ENCODE results near the gene PRKCG. TPM values are rescaled to one million over a fixed set of nuclear protein-coding genes. Genes with fewer than 3 reads are reported as not detected.
"Not testable (repeated sequence)": the region's sequence is repeated elsewhere in the genome, so short reads cannot be mapped to it uniquely, and the experiment has no call there.

Gene PRKCG
- total RNA-seq, 1 donor from 2014 or later, result not detected

GRCh38 chr19:53936029-53936428 is 54.0 kb downstream of the PRKCG start:
- Histone ChIP-seq H3K36me3 (ENCODE audit: control insufficient read depth in 3 of 3, insufficient read depth in 3 of 3, low read length in 3 of 3) (no peaks in the 10 kb centered on the region), H3K4me1 (ENCODE audit: control insufficient read depth in 3 of 3, insufficient read depth in 3 of 3, low read length in 3 of 3) (no peaks in the 10 kb centered on the region), H3K9me3 (ENCODE audit: control insufficient read depth in 3 of 3, low read length in 3 of 3) (no peaks in the 10 kb centered on the region), H3K4me3 (ENCODE audit: low read length in 3 of 3) (no peak overlapping the region), H3K27ac (ENCODE audit: low read depth, low read length) (no peak overlapping the region), H3K27me3 (ENCODE audit: control insufficient read depth in 3 of 3, insufficient read depth in 3 of 3, low read length in 3 of 3) (peaks cover 0 to 10% (median 2%) of the 10 kb centered on the region in 3 donors), H3K9ac (ENCODE audit: low read depth in 1 of 3, low read length in 3 of 3) (no peak overlapping the region)

GRCh38 chr19:53942001-53942786 is 60.2 kb downstream of the PRKCG start:
- Histone ChIP-seq H3K36me3 (ENCODE audit: control insufficient read depth in 3 of 3, insufficient read depth in 3 of 3, low read length in 3 of 3) (no peaks in the 10 kb centered on the region), H3K4me3 (ENCODE audit: low read length in 3 of 3) (no peak overlapping the region), H3K27me3 (ENCODE audit: control insufficient read depth in 3 of 3, insufficient read depth in 3 of 3, low read length in 3 of 3) (peaks cover 36 to 48% (median 40%) of the 10 kb centered on the region in 3 donors), H3K9ac (ENCODE audit: low read depth in 1 of 3, low read length in 3 of 3) (no peak overlapping the region), H3K4me1 (ENCODE audit: control insufficient read depth in 3 of 3, insufficient read depth in 3 of 3, low read length in 3 of 3) (no peaks in the 10 kb centered on the region), H3K27ac (ENCODE audit: low read depth, low read length) (no peak overlapping the region), H3K9me3 (ENCODE audit: control insufficient read depth in 3 of 3, low read length in 3 of 3) (no peaks in the 10 kb centered on the region)

DNA sequence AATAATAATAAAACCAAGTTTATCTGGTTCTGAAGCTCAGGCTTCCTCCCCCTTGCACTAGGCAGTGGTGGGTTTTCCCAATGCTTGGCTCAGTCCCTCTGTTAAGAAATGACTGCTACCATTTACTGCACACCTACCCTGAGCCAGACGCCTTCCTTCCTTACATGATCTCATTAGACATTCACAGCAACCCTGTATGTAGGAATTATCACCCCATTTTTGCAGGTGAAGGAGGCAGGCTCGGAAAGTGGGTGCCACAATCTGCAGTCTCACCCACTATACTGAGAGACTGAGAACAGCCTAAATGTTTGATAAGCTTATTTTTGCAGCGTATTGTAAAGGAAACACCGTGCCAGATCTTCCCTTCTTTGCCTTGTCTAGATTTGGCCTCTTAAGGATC is 62.4 kb downstream of the PRKCG start:
- Histone ChIP-seq H3K4me1 (ENCODE audit: control insufficient read depth in 3 of 3, insufficient read depth in 3 of 3, low read length in 3 of 3) (no peaks in the 10 kb centered on the region), H3K27me3 (ENCODE audit: control insufficient read depth in 3 of 3, insufficient read depth in 3 of 3, low read length in 3 of 3) (peaks cover 36 to 47% (median 47%) of the 10 kb centered on the region in 3 donors), H3K27ac (ENCODE audit: low read depth, low read length) (no peak overlapping the region), H3K36me3 (ENCODE audit: control insufficient read depth in 3 of 3, insufficient read depth in 3 of 3, low read length in 3 of 3) (no peaks in the 10 kb centered on the region), H3K9me3 (ENCODE audit: control insufficient read depth in 3 of 3, low read length in 3 of 3) (no peaks in the 10 kb centered on the region), H3K4me3 (ENCODE audit: low read length in 3 of 3) (no peak overlapping the region), H3K9ac (ENCODE audit: low read depth in 1 of 3, low read length in 3 of 3) (no peak overlapping the region)

- Histone ChIP-seq H3K9me3 (ENCODE audit: control insufficient read depth in 3 of 3, low read length in 3 of 3) (no peaks in the 10 kb centered on the region), H3K27ac (ENCODE audit: low read depth, low read length) (no peak overlapping the region), H3K4me3 (ENCODE audit: low read length in 3 of 3) (no peak overlapping the region), H3K4me1 (ENCODE audit: control insufficient read depth in 3 of 3, insufficient read depth in 3 of 3, low read length in 3 of 3) (no peaks in the 10 kb centered on the region), H3K9ac (ENCODE audit: low read depth in 1 of 3, low read length in 3 of 3) (no peak overlapping the region), H3K36me3 (ENCODE audit: control insufficient read depth in 3 of 3, insufficient read depth in 3 of 3, low read length in 3 of 3) (no peaks in the 10 kb centered on the region), H3K27me3 (ENCODE audit: control insufficient read depth in 3 of 3, insufficient read depth in 3 of 3, low read length in 3 of 3) (peaks cover 36 to 47% (median 47%) of the 10 kb centered on the region in 3 donors)
These were observed 62.9 kb downstream of the PRKCG start for GRCh38 chr19:53944933-53945332.

DNA sequence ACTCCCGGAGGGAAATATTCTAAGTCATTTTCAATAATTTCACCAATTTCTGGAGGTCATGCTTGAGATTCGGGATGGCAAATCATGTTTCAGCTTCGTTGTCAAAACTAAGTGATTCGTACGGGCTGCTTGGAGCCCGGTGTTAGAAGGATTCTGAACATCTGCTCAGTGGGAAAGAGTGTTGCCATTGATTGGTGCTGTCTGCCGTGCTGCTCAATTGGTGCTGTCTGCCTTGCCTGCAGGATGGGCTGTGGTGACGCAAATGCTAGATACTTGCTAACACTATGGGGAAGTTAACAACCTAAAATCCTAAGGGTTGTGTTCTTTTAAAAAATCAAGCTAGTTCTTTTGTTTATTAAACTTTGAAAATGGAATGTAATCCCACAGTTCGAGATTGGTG is 63.4 kb downstream of the PRKCG start:
- H3K9me3 ChIP-seq (ENCODE audit: control insufficient read depth in 3 of 3, low read length in 3 of 3), result no peaks in the 10 kb centered on the region
- no peaks in the 10 kb centered on the region for H3K36me3 ChIP-seq (ENCODE audit: control insufficient read depth in 3 of 3, insufficient read depth in 3 of 3, low read length in 3 of 3)
- H3K9ac ChIP-seq (ENCODE audit: low read depth in 1 of 3, low read length in 3 of 3), result no peak overlapping the region
- H3K27me3 ChIP-seq (ENCODE audit: control insufficient read depth in 3 of 3, insufficient read depth in 3 of 3, low read length in 3 of 3), result peaks cover 36 to 46% (median 45%) of the 10 kb centered on the region in 3 donors
- H3K27ac ChIP-seq (ENCODE audit: low read depth, low read length), result no peak overlapping the region
- H3K4me3 ChIP-seq (ENCODE audit: low read length in 3 of 3), result no peak overlapping the region
- H3K4me1 ChIP-seq (ENCODE audit: control insufficient read depth in 3 of 3, insufficient read depth in 3 of 3, low read length in 3 of 3), result no peaks in the 10 kb centered on the region

DNA sequence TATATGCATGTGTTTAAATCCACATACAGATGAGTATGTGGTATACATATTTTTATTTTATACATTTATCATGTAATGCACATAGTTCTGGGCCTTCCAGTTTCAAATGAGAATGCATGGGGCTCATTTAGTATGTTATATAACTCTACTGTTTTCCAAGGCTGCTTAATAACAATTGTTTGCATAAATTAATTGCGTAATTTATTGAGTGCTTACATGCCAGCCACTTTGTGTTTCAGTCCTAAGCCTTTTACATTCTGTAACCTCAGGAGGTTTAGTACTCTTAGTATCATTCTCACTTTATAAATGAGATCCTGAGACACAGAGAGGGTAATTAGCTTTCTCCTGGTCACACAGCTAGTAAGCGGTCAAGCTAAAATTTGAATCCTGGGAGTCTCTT is 64.0 kb downstream of the PRKCG start:
- Histone ChIP-seq H3K27ac (ENCODE audit: low read depth, low read length) (no peak overlapping the region), H3K27me3 (ENCODE audit: control insufficient read depth in 3 of 3, insufficient read depth in 3 of 3, low read length in 3 of 3) (peaks cover 36 to 45% (median 43%) of the 10 kb centered on the region in 3 donors), H3K9ac (ENCODE audit: low read depth in 1 of 3, low read length in 3 of 3) (no peak overlapping the region), H3K4me1 (ENCODE audit: control insufficient read depth in 3 of 3, insufficient read depth in 3 of 3, low read length in 3 of 3) (no peaks in the 10 kb centered on the region), H3K36me3 (ENCODE audit: control insufficient read depth in 3 of 3, insufficient read depth in 3 of 3, low read length in 3 of 3) (no peaks in the 10 kb centered on the region), H3K4me3 (ENCODE audit: low read length in 3 of 3) (no peak overlapping the region), H3K9me3 (ENCODE audit: control insufficient read depth in 3 of 3, low read length in 3 of 3) (no peaks in the 10 kb centered on the region)

GRCh38 chr19:53947624-53948023 is 65.6 kb downstream of the PRKCG start:
- Histone ChIP-seq H3K9me3 (ENCODE audit: control insufficient read depth in 3 of 3, low read length in 3 of 3) (no peaks in the 10 kb centered on the region), H3K27me3 (ENCODE audit: control insufficient read depth in 3 of 3, insufficient read depth in 3 of 3, low read length in 3 of 3) (peaks cover 20 to 32% (median 27%) of the 10 kb centered on the region in 3 donors), H3K4me1 (ENCODE audit: control insufficient read depth in 3 of 3, insufficient read depth in 3 of 3, low read length in 3 of 3) (no peaks in the 10 kb centered on the region), H3K36me3 (ENCODE audit: control insufficient read depth in 3 of 3, insufficient read depth in 3 of 3, low read length in 3 of 3) (no peaks in the 10 kb centered on the region), H3K9ac (ENCODE audit: low read depth in 1 of 3, low read length in 3 of 3) (no peak overlapping the region), H3K27ac (ENCODE audit: low read depth, low read length) (no peak overlapping the region), H3K4me3 (ENCODE audit: low read length in 3 of 3) (no peak overlapping the region)

DNA sequence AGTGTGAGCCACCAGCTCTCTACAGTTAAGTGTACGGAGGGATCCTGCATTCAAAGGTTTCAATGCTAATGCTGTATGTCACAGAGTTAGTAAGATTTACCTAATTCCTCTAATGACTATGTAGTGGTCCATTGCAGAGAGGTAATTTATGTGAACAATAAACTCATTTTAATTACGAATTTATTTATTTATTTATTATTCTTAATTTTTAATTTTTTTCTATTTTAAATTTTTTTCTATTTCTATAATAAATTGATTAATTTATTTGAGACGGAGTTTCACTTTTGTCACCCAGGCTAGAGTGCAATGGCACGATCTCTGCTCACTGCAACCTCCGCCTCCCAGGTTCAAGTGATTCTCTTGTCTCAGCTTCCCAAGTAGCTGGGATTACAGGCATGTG is 66.6 kb downstream of the PRKCG start:
- not testable (repeated sequence) for H3K27ac ChIP-seq (ENCODE audit: low read depth, low read length); H3K4me3 ChIP-seq (ENCODE audit: low read length in 3 of 3); H3K4me1 ChIP-seq (ENCODE audit: control insufficient read depth in 3 of 3, insufficient read depth in 3 of 3, low read length in 3 of 3); H3K9ac ChIP-seq (ENCODE audit: low read depth in 1 of 3, low read length in 3 of 3); H3K9me3 ChIP-seq (ENCODE audit: control insufficient read depth in 3 of 3, low read length in 3 of 3); H3K36me3 ChIP-seq (ENCODE audit: control insufficient read depth in 3 of 3, insufficient read depth in 3 of 3, low read length in 3 of 3)
- peaks cover 16 to 30% (median 22%) of the 10 kb centered on the region in 3 donors for H3K27me3 ChIP-seq (ENCODE audit: control insufficient read depth in 3 of 3, insufficient read depth in 3 of 3, low read length in 3 of 3)

DNA sequence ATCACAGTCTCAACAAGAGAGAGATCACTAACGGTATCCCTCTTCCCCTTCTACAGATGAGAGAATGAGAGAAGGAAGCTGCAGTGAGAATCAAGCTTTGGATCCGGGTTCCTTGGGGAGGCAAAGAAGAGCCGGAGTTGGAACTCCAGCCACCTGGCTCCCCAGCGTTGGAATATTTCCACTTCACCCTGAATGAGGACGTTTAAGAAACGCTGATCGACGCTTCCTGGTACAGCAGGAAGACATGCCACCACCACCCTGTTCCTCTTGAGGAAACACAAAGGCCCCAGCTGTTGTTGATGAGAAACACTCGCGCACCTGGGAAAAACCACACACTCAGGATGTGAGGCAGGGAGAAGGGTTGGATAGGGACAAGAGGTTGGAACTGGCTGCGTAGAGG is 69.4 kb downstream of the PRKCG start:
- Histone ChIP-seq H3K36me3 (ENCODE audit: control insufficient read depth in 3 of 3, insufficient read depth in 3 of 3, low read length in 3 of 3) (no peaks in the 10 kb centered on the region), H3K9me3 (ENCODE audit: control insufficient read depth in 3 of 3, low read length in 3 of 3) (peaks cover 0 to 4% (median 0%) of the 10 kb centered on the region in 3 donors), H3K27ac (ENCODE audit: low read depth, low read length) (no peak overlapping the region), H3K9ac (ENCODE audit: low read depth in 1 of 3, low read length in 3 of 3) (no peak overlapping the region), H3K4me1 (ENCODE audit: control insufficient read depth in 3 of 3, insufficient read depth in 3 of 3, low read length in 3 of 3) (no peaks in the 10 kb centered on the region), H3K4me3 (ENCODE audit: low read length in 3 of 3) (no peak overlapping the region), H3K27me3 (ENCODE audit: control insufficient read depth in 3 of 3, insufficient read depth in 3 of 3, low read length in 3 of 3) (peaks cover 5 to 15% (median 10%) of the 10 kb centered on the region in 3 donors)

DNA sequence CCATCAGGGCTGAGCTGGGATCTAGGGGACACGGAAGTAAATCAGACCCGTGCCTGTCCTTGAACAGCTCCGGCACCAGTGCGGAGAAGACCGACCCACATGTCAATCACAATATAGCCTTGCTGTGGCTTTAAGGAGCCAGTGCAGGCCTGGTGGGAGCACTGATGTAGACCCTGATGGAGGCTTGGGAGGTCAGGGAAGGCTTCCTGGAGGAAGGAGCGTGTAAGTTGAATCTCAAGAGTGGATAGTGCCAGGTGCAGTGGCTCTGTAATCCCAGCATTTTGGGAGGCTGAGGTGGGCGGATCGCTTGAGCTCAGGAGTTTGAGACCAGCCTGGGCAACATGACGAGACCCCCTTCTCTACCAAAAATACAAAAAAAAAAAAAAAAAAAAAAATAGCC is 70.0 kb downstream of the PRKCG start:
- Histone ChIP-seq H3K27ac (ENCODE audit: low read depth, low read length) (no peak overlapping the region), H3K4me3 (ENCODE audit: low read length in 3 of 3) (no peak overlapping the region), H3K9ac (ENCODE audit: low read depth in 1 of 3, low read length in 3 of 3) (no peak overlapping the region), H3K36me3 (ENCODE audit: control insufficient read depth in 3 of 3, insufficient read depth in 3 of 3, low read length in 3 of 3) (no peaks in the 10 kb centered on the region), H3K9me3 (ENCODE audit: control insufficient read depth in 3 of 3, low read length in 3 of 3) (peaks cover 0 to 4% (median 0%) of the 10 kb centered on the region in 3 donors), H3K4me1 (ENCODE audit: control insufficient read depth in 3 of 3, insufficient read depth in 3 of 3, low read length in 3 of 3) (no peaks in the 10 kb centered on the region), H3K27me3 (ENCODE audit: control insufficient read depth in 3 of 3, insufficient read depth in 3 of 3, low read length in 3 of 3) (peaks cover 7 to 15% (median 12%) of the 10 kb centered on the region in 3 donors)

All from skeletal muscle tissue (tissue), 4 donors.